ENCODE data around the gene PXK.

The PXK gene

GRCh38 chr3:58474967-58475578 lies 142.4 kb downstream of the PXK start:
- DNase-seq (ENCODE audit: low read depth), result no peak
- H3K9ac ChIP-seq (ENCODE audit: low read length), result no peak overlapping the region

More at GRCh38 chr3:58474967-58475578, 142.4 kb downstream of the PXK start:
- Histone ChIP-seq H3K36me3 (ENCODE audit: control insufficient read depth, insufficient read depth, low read length, severe bottlenecking) (no peaks in the 10 kb centered on the region), H3K4me1 (ENCODE audit: control insufficient read depth, insufficient read depth, low read length) (peaks cover 20% of the 10 kb centered on the region), H3K4me3 (ENCODE audit: low read length) (no peak overlapping the region), H3K27me3 (replicated peaks; ENCODE audit: control insufficient read depth, insufficient read depth, low read length) (no peaks in the 10 kb centered on the region), H3K9me3 (ENCODE audit: control insufficient read depth, low read length) (peaks cover 8% of the 10 kb centered on the region)

Data from adipocyte (in vitro differentiated cells).